ENCODE measurements around the gene OTUB1. TPM values are rescaled to one million over a fixed set of nuclear protein-coding genes. Genes with fewer than 3 reads are reported as not detected.

The OTUB1 gene
- total RNA-seq = 33.8 and 51.9 TPM in 2 replicates

GRCh38 chr11:63986156-63986931, at the start of gene OTUB1:
Gene OTUB1 (plus strand): TSS chr11:63986438. CDS start chr11:63986457, 19 bp downstream.

GRCh38 chr11:63938479-63939396, 47.5 kb upstream of the OTUB1 start, which contains the start of gene NAA40:
Gene NAA40 (plus strand): TSS chr11:63939002. CDS start chr11:63939097, 95 bp downstream.

GRCh38 chr11:63974259-63975143, 11.7 kb upstream of the OTUB1 start, which contains the start of gene COX8A:
Gene COX8A (plus strand): TSS chr11:63974620. CDS start chr11:63974681, 61 bp downstream.

GRCh38 chr11:64035576-64035975, 49.3 kb downstream of the OTUB1 start, which contains the start of gene FLRT1:
Gene FLRT1 (plus strand): TSS chr11:64035931. CDS start chr11:64116268, 80,337 bp downstream.

Small RNA genes within 50 kb of the gene (small RNA-seq; reads per million reads assigned to genes)
- 0.26 reads per million for gene RNU6-45P

Other genes starting within 250 kb of the OTUB1 start
- gene ZFTA, start 217.7 kb upstream of the OTUB1 start, total RNA-seq = 25.2 and 27.9 TPM in 2 replicates
- 16.6 and 27.9 TPM in 2 replicates for gene SPINDOC, start 173.0 kb upstream of the OTUB1 start, total RNA-seq
- gene MARK2, start 147.3 kb upstream of the OTUB1 start, total RNA-seq = 31.4 and 37.7 TPM in 2 replicates
- 2.9 and 4.3 TPM in 2 replicates for gene RCOR2, start 69.3 kb upstream of the OTUB1 start, total RNA-seq
- gene NAA40, start 47.4 kb upstream of the OTUB1 start, total RNA-seq = 12.1 and 13.7 TPM in 2 replicates
- gene COX8A, start 11.8 kb upstream of the OTUB1 start, total RNA-seq = 284 and 546 TPM in 2 replicates
- not detected in 2 replicates for gene FLRT1, start 49.5 kb downstream of the OTUB1 start, total RNA-seq
- gene MACROD1, start 179.7 kb downstream of the OTUB1 start, total RNA-seq = 7.2 and 19.6 TPM in 2 replicates
- 57.3 and 97.9 TPM in 2 replicates for gene STIP1, start 199.7 kb downstream of the OTUB1 start, total RNA-seq
- gene FERMT3, start 220.3 kb downstream of the OTUB1 start, total RNA-seq = 0.39 and 0.43 TPM in 2 replicates
- 31.4 and 36.7 TPM in 2 replicates for gene TRPT1, start 239.7 kb downstream of the OTUB1 start, total RNA-seq
- 42.0 and 67.0 TPM in 2 replicates for gene NUDT22, start 239.8 kb downstream of the OTUB1 start, total RNA-seq
- 10.0 and 34.9 TPM in 2 replicates for gene DNAJC4, start 244.1 kb downstream of the OTUB1 start, total RNA-seq
- 18.1 and 19.2 TPM in 2 replicates for gene VEGFB, start 248.1 kb downstream of the OTUB1 start, total RNA-seq

All from placental epithelial cell (primary cell).